HG03460 (cell line): ENCODE data around the gene TADA2A.

Experiments
- ATAC-seq: cut with Tn5 transposase; IDR thresholded peaks from one replicate; pipeline ENCODE4 v1.9.1; 2021; ENCODE audit not compliant: unreplicated experiment

The TADA2A gene

GRCh38 chr17:37521821-37522220, 115.1 kb downstream of the TADA2A start:
- ATAC-seq, result no peak

GRCh38 chr17:37523715-37524219, 117.1 kb downstream of the TADA2A start:
- no peak for ATAC-seq

- no peak for ATAC-seq
These were observed 120.7 kb downstream of the TADA2A start for GRCh38 chr17:37527249-37527851.
